ENCODE data around the gene CKB.
A peak's percentile ranks its signal among the peaks of the same experiment; 100 is the strongest.

Gene CKB

GRCh38 chr14:103522649-103523574, at the start of gene CKB:
Gene CKB (minus strand): TSS chr14:103522830. CDS start chr14:103522493, 337 bp downstream.
- peak; percentile 74 to 89 for DNase-seq

GRCh38 chr14:103569408-103569807, 46.8 kb upstream of the CKB start:
- no peak for DNase-seq

- no peak for DNase-seq
Measured at GRCh38 chr14:103568952-103569351, 46.3 kb upstream of the CKB start.

DNA sequence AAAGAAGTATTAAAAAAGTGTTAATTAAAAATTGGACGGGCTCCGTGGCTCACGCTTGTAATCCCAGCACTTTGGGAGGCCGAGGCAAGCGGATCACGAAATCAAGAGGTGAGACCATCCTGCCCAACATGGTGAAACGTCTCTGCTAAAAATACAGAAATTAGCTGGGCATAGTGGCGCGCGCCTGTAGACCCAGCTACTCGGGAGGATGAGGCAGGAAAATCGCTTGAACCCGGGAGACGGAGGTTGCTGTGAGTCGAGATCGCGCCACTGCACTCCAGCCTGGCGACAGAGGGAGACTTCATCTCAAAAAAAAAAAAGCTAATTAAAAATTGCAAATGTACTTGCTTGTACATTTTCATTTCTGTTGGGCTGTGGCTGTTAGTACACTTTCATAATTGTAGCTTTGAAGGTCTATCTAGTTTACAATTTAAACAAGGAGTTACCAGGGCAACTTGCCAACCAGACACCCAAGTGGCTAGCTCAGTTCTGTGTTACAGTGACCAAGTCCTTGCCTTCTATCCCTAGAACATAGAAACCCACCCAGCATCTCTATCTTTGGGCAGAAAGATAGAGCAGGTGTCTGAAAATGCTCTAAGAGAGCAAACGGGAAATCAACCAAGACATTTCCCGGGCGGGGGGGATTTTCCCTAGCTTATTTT, 41.3 kb upstream of the CKB start:
- DNase-seq: no peak

- no peak for DNase-seq
Measured at GRCh38 chr14:103563226-103563620, 40.6 kb upstream of the CKB start.

DNA sequence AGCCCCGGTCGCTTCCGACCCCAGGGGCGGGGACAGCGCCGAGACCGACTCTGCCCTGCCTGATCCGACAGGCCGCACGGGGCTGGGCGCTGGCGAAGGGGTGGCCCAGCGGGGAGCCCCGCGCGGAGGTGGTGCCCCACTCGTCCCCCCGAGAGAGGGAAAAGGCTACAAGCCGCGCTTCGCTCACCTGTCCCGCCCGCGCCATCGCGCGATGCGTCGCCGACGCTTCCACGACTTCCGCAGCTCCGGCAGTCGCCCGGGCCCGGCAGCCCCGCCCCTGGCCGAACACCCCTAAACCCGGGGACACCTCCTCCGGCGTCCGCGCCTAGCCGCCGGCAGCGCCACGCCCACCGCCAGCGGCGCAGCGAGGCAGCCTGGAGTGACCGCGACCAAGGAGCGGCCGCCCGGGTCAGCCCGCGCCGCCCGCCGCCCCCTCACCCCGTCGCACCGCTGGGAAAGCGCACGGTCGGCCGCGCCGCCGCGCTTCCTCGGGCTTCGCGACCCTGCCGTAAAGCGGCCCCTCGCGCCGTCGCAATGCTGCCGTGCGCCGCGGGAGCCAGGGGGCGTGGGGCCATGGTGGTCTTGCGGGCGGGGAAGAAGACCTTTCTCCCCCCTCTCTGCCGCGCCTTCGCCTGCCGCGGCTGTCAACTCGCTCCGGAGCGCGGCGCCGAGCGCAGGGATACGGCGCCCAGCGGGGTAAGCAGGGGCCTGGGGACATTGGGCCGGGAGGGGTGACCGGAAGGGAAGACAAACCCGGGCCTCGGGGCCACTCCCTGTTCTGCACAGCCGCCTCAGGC, 40.0 kb upstream of the CKB start, which contains the start of the genes BAG5 and COA8:
BAG5 (minus strand) TSS at position 229 of the 797 bp plus-strand sequence. CDS start 1,493 bp downstream, outside the sequence.
COA8 (plus strand) TSS at position 532 of the 797 bp plus-strand sequence; CDS start at position 574, 42 bp downstream.
- DNase-seq: peak; percentile 71 to 90

- no peak for DNase-seq
Measured at GRCh38 chr14:103562179-103562428, 39.5 kb upstream of the CKB start.

GRCh38 chr14:103561381-103562178, 39.0 kb upstream of the CKB start:
- DNase-seq: no peak

DNA sequence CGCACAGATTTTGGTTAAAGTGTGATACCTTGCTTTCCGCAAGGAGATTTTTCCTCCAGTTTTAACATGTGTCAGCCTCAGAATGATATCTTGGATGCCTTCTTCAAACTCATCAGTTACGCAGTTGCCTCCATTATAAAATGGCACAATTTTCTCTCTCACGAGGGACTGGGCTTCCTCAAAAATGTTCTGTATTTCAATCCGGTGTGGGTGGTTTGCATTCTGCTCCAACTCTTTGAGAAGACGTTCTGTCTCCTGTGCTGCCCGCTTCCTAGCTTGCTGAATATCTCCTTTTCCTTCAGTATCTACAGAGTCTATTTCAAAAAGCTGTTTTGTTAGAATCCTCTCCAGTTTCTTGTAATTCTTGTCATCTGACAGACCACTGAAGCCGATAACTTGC, 38.1 kb upstream of the CKB start:
- no peak for DNase-seq

- no peak for DNase-seq
Measured at GRCh38 chr14:103559766-103560165, 37.1 kb upstream of the CKB start.

DNA sequence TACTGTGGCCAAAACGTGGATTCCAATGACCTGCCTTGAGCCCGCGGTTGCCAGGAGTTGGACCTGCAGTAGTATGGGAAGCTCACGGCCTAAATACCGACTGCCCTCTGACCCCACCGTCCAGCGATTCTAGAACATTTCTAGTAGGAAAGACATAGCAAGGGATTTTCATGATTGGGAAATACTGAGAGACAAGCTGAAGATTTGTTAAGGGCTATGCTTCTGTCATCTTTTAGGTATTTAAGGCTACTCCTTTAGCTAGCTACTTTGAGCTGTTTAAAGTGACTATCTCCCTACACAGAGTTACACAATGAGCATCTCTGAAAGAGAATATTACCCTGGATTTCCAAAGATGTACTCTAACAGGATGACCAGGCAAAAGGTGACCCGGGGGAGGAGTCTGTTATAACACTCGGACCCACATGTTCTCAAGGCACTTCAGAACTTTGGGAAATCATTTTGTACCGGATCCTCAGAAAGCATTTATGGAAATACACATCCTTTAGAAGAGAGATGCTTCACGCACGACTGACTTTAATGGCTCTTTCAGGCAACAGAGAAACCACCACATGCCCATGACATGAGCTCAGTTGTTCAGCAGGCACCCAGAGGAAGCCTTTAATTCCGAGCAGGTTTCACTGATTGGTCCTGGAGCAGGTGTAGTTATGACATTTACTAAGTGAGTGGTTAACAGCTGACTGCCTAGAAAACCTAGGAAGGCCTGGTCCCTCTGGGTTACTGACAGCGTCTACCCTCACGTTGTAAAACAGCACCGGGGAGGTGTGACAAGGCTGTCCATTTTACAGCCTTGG, 35.6 kb upstream of the CKB start:
- DNase-seq: peak; percentile 69 to 88

- no peak for DNase-seq
Measured at GRCh38 chr14:103556946-103557758, 34.5 kb upstream of the CKB start.

DNA sequence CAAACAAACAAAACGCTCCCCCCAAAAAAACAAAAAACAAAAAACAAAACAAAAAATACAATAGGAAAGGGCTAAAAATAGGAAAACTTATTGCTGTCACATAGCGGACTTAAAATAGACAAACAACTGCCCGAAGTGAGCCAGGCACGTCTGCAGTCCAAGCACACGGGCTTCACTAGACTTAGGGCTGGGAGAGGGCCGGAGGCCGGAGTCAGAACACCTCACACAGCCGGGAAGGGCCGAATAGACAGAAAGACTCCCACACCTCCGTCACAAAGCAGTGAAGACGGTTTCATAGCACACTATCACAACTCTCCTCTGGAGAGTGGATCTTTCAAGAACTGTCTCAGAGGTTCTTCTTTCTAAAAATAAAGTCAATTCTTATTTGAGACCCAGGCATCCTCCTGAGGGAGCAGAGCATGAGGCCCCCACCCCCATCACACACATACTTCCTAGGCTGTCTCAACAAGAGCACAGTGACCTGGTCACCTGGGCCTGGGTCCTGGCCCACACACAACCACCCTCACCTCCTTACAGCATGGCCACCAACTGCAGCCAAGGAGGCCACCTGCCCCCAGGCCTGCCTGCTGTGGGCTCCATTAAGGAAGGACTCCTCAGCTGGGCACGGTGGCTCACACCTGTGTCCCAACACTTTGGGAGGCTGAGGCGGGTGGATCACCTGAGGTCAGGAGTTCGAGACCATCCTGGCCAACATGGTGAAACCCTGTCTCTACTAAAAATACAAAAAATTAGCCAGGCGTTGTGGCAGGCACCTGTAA, 33.1 kb upstream of the CKB start:
- no peak for DNase-seq

DNA sequence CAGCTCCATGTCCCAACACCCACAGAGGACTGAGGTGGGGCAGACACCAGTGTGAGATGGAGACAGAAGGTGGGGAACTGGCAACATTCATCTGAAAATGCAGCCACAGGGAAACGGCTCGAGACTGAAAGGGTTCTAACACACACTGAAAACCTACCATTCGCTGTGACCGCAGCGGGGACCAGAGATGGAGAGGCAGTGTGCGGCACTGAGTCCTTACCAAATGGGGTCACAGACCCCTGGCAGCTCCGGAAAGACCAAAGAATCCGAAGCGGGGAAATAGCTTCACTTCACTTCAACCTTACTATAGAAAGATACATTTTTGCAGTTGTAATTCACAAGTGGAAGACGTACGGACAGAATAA, 30.2 kb upstream of the CKB start:
- DNase-seq: no peak

- DNase-seq: no peak
Measured at GRCh38 chr14:103552011-103552845, 29.6 kb upstream of the CKB start.

GRCh38 chr14:103551338-103551762, 28.7 kb upstream of the CKB start:
- no peak for DNase-seq

DNA sequence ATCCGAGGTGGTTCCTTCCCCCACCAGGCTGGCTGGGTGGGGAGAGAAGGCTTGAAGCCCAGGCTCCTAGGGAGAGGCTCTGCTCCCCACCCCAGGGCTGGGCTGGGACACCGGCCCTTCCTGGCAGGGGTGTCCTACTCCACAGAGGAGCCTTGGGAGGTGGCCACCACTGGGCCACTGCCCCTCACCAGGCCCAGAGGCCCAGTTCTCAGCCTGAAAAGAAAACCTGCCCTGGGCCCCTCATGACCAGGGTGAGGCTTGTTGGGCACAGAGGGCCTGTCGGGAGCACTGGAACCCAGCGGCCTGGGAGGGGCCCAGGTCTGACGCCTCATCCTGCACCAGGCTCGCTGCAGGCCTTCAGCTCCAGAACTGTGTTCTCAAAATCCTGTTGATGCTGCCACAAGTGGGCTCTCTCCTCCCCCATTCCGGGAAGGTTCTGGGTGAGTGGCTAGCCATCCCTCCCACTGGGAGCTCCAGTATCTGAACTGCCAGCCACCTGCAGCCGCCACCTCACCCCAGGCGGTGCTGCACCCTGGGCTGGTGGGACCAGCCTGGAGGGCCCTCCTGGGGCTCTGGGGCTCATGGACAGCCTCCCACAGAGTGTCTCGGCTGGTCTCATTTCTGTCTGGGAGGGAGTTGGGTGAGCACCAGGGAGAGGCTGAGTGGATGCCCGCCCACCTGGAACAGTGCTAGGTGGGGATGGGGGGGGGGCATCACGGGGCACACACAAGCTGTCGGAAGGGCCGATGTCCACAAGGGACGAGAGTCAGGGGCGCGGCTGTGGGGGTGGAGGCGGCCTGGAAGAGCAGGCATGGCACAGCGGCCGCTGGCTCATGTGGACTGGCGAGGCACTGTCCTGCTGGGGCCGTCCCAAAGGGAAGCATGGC, 28.1 kb upstream of the CKB start:
- no peak for DNase-seq
